Neural cell (in vitro differentiated cells): ENCODE results near the gene DUSP5. TPM values are rescaled to one million over a fixed set of nuclear protein-coding genes. Genes with fewer than 3 reads are reported as not detected.

Experiments used
- H2AFZ ChIP-seq: fragments of 200-600, 300-800 bp; sonication (generic), shearing (Covaris generic); 2 replicates; pipeline ENCODE4 v1.6.0; 2014; ENCODE audit warnings: low read depth, mild to moderate bottlenecking, antibody characterized with exemption, low read length, moderate library complexity
- H3F3A ChIP-seq: fragments of 200-600 bp; shearing (Covaris generic); 2 replicates; pipeline ENCODE4 v1.6.1; 2016; ENCODE audit warnings: mild to moderate bottlenecking, moderate library complexity, mixed read lengths, antibody characterized with exemption, low read length; ENCODE audit not compliant: insufficient read depth, poor library complexity, severe bottlenecking
- H3K27ac ChIP-seq: fragments of 200-600, 300-800 bp; sonication (generic), shearing (Covaris generic); 2 replicates; pipeline ENCODE4 v1.5.1; 2014; ENCODE audit warnings: mild to moderate bottlenecking, low read length, moderate library complexity
- H3K27me3 ChIP-seq: fragments of 300-800, 200-600 bp; sonication (generic), shearing (Covaris generic); 2 replicates; pipeline ENCODE4 v1.6.0; 2014; ENCODE audit warnings: mild to moderate bottlenecking, low read depth, low read length, moderate library complexity; ENCODE audit not compliant: insufficient read depth
- H3K36me3 ChIP-seq: fragments of 300-800, 200-600 bp; sonication (generic), shearing (Covaris generic); 2 replicates; pipeline ENCODE4 v1.5.1; 2014; ENCODE audit warnings: mild to moderate bottlenecking, antibody characterized with exemption, low read length, moderate library complexity; ENCODE audit not compliant: insufficient read depth
- H3K4me2 ChIP-seq: fragments of 300-800, 200-600 bp; sonication (generic), shearing (Covaris generic); 2 replicates; pipeline ENCODE4 v1.6.0; 2014; ENCODE audit warnings: mild to moderate bottlenecking, low read length
- H3K4me3 ChIP-seq: fragments of 300-800, 200-600 bp; sonication (generic), shearing (Covaris generic); 2 replicates; pipeline ENCODE4 v1.5.1; 2014; ENCODE audit warnings: mild to moderate bottlenecking, low read length, moderate library complexity
- H3K79me2 ChIP-seq: fragments of 200-600 bp; shearing (Covaris generic); replicated peaks from 2 replicates; pipeline ENCODE4 v1.6.0; 2014; ENCODE audit warnings: mild to moderate bottlenecking, low read length, moderate library complexity; ENCODE audit not compliant: insufficient read depth
- H3K9ac ChIP-seq: fragments of 300-800, 200-600 bp; sonication (generic), shearing (Covaris generic); 2 replicates; pipeline ENCODE4 v1.6.1; 2016; ENCODE audit warnings: mild to moderate bottlenecking, low read length, mixed read lengths
- H3K9me2 ChIP-seq: fragments of 200-600 bp; shearing (Covaris generic); 2 replicates; pipeline ENCODE4 v1.6.1; 2016; ENCODE audit warnings: mild to moderate bottlenecking, low read length, mixed read lengths; ENCODE audit not compliant: insufficient read depth
- H3K9me3 ChIP-seq: fragments of 200-600, 300-800 bp; sonication (generic), shearing (Covaris generic); 2 replicates; pipeline ENCODE4 v1.6.1; 2016; ENCODE audit warnings: mild to moderate bottlenecking, mixed run types, low read length, moderate library complexity, mixed read lengths
- H4K20me1 ChIP-seq: fragments of 200-600 bp; shearing (Covaris generic); 2 replicates; pipeline ENCODE4 v1.6.1; 2016; ENCODE audit warnings: mild to moderate bottlenecking, mixed run types; ENCODE audit not compliant: insufficient read depth
- EP300 ChIP-seq: fragments of 450-650 bp; conservative IDR thresholded peaks from 2 replicates; pipeline ENCODE4 v1.6.1; 2014; ENCODE audit warnings: antibody characterized with exemption, mild to moderate bottlenecking, moderate library complexity; ENCODE audit not compliant: poor library complexity, severe bottlenecking
- EZH2 ChIP-seq: fragments of 200-600, 300-800 bp; shearing (Covaris generic), sonication (generic); IDR thresholded peaks from 2 replicates; pipeline ENCODE4 v1.6.1; 2014; ENCODE audit warnings: antibody characterized with exemption, low read length, borderline replicate concordance, mild to moderate bottlenecking; ENCODE audit not compliant: insufficient read depth, poor library complexity, severe bottlenecking
- MXI1 ChIP-seq: fragments of 450-650 bp; conservative IDR thresholded peaks from 2 replicates; pipeline ENCODE4 v1.6.1; 2014; ENCODE audit warnings: antibody characterized with exemption, mild to moderate bottlenecking; ENCODE audit not compliant: poor library complexity, severe bottlenecking
- POLR2AphosphoS5 ChIP-seq: IDR thresholded peaks from 2 replicates; pipeline ENCODE4 v1.6.1; 2012
- RAD21 ChIP-seq: fragments of 450-650 bp; conservative IDR thresholded peaks from 2 replicates; pipeline ENCODE4 v1.6.1; 2014; ENCODE audit warnings: antibody characterized with exemption, mild to moderate bottlenecking, moderate library complexity
- SMC3 ChIP-seq: fragments of 450-650 bp; conservative IDR thresholded peaks from 2 replicates; pipeline ENCODE4 v1.6.1; 2014; ENCODE audit warnings: antibody characterized with exemption, mild to moderate bottlenecking, moderate library complexity; ENCODE audit not compliant: poor library complexity
- TAF1 ChIP-seq: IDR thresholded peaks from 2 replicates; pipeline ENCODE4 v1.6.1; 2012; ENCODE audit warnings: low read depth
- polyA plus RNA-seq: library from polyadenylated mRNA; depleted of rRNA; stranded (reverse); fragments of >200 nt; gene quantifications from 2 replicates; pipeline ENCODE4 v1.2.3, GENCODE V29; 2014
- TF ChIP-seq, protein P1 (sequence below): IDR thresholded peaks from 2 replicates; pipeline ENCODE4 v1.6.1; 2012; ENCODE audit warnings: borderline replicate concordance
- TF ChIP-seq, protein P2 (sequence below): fragments of 450-650 bp; IDR thresholded peaks from 2 replicates; pipeline ENCODE4 v1.5.1; 2014; ENCODE audit warnings: antibody characterized with exemption, mild to moderate bottlenecking, moderate library complexity; ENCODE audit not compliant: poor library complexity, severe bottlenecking

DUSP5 gene
- polyA plus RNA-seq, 1 donor from 2014 or later: 2.2 TPM

DNA sequence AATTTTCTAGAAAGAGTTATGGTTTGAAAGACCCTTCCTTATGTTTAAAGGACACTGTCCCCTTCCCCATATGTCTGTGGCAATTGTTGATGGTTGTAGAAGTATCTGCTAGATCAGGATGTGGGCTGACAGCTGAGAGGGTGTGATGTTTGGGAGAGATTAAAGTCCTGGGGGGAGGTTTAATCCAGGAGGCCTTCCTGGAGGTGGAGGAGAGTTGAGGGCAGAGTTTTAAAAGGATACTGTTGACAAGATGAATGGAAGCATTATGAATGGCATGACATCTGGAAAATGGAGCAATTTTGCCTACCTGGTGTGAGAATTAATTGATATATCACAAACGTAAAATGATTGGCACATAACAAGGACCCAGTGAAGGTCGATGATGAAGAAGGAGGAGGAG, 36.9 kb downstream of the DUSP5 start:
- no peaks in the 10 kb centered on the region for H3F3A ChIP-seq
- H3K27me3 ChIP-seq: peaks cover 3% of the 10 kb centered on the region
- no peak overlapping the region for H3K4me2 ChIP-seq
- no peak overlapping the region for H3K27ac ChIP-seq
- H3K36me3 ChIP-seq: no peaks in the 10 kb centered on the region
- no peak overlapping the region for H3K4me3 ChIP-seq
- H3K9ac ChIP-seq: no peak overlapping the region
- H2AFZ ChIP-seq: no peak overlapping the region
- TF ChIP-seq MXI1 (no peak), EZH2 (no peak), SMC3 (no peak), RAD21 (no peak), EP300 (no peak), TAF1 (no peak)
- TF ChIP-seq, protein P1, sequence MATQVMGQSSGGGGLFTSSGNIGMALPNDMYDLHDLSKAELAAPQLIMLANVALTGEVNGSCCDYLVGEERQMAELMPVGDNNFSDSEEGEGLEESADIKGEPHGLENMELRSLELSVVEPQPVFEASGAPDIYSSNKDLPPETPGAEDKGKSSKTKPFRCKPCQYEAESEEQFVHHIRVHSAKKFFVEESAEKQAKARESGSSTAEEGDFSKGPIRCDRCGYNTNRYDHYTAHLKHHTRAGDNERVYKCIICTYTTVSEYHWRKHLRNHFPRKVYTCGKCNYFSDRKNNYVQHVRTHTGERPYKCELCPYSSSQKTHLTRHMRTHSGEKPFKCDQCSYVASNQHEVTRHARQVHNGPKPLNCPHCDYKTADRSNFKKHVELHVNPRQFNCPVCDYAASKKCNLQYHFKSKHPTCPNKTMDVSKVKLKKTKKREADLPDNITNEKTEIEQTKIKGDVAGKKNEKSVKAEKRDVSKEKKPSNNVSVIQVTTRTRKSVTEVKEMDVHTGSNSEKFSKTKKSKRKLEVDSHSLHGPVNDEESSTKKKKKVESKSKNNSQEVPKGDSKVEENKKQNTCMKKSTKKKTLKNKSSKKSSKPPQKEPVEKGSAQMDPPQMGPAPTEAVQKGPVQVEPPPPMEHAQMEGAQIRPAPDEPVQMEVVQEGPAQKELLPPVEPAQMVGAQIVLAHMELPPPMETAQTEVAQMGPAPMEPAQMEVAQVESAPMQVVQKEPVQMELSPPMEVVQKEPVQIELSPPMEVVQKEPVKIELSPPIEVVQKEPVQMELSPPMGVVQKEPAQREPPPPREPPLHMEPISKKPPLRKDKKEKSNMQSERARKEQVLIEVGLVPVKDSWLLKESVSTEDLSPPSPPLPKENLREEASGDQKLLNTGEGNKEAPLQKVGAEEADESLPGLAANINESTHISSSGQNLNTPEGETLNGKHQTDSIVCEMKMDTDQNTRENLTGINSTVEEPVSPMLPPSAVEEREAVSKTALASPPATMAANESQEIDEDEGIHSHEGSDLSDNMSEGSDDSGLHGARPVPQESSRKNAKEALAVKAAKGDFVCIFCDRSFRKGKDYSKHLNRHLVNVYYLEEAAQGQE: no peak
- TF ChIP-seq, protein P2, sequence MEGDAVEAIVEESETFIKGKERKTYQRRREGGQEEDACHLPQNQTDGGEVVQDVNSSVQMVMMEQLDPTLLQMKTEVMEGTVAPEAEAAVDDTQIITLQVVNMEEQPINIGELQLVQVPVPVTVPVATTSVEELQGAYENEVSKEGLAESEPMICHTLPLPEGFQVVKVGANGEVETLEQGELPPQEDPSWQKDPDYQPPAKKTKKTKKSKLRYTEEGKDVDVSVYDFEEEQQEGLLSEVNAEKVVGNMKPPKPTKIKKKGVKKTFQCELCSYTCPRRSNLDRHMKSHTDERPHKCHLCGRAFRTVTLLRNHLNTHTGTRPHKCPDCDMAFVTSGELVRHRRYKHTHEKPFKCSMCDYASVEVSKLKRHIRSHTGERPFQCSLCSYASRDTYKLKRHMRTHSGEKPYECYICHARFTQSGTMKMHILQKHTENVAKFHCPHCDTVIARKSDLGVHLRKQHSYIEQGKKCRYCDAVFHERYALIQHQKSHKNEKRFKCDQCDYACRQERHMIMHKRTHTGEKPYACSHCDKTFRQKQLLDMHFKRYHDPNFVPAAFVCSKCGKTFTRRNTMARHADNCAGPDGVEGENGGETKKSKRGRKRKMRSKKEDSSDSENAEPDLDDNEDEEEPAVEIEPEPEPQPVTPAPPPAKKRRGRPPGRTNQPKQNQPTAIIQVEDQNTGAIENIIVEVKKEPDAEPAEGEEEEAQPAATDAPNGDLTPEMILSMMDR: no peak
- H3K9me3 ChIP-seq: no peaks in the 10 kb centered on the region
- H3K9me2 ChIP-seq: no peaks in the 10 kb centered on the region
- H3K79me2 ChIP-seq: no peaks in the 10 kb centered on the region
- H4K20me1 ChIP-seq: no peaks in the 10 kb centered on the region

DNA sequence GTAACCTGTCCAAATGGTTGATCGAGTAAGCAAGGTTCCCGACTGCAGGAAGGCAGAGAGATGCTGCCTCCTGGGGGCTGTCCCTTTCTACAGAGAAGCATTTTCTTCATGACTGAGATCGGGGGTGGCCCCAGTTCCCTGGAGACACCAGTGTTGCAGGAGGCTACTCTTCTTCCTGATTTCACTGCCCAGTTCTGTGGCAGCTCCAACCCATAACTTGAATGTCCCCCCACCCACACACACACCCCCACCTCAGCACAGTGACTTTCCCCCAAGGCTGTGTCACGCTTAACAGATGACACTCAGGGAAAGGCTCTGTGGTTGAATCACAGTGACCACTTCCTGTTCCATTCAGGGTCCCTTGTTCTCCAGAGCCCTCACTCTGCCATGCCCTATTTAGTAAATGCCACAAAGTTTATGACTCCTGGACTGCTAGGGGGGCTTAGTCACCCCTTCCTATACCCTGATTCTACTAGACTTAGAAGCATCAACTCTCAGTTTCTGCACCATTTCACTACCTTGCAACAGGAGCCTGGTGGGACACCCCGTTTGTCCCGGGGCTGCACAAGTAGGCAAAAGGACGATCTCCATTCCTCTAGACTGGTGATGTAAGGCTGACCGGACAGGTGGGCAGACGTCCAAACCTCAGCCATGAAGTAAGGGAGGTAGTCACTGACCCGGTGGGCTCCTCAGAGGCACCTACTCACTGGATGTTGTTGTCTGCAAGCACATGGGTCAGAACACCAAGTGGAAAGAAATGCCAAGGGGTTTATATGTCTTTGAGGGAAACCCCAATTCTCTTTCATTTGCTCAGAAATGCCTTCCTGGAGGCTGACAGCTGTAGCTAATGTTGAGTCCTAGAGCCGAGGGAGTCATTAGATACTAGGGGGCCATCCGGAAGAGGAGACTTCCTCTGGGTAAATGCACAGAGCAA, 38.5 kb downstream of the DUSP5 start:
- Histone ChIP-seq H3K9me3 (no peaks in the 10 kb centered on the region), H3K9ac (no peak overlapping the region), H3K4me3 (no peak overlapping the region), H3K36me3 (no peaks in the 10 kb centered on the region), H3F3A (no peaks in the 10 kb centered on the region), H3K79me2 (no peaks in the 10 kb centered on the region), H4K20me1 (no peaks in the 10 kb centered on the region), H3K27me3 (no peaks in the 10 kb centered on the region), H3K4me2 (no peak overlapping the region), H3K27ac (no peak overlapping the region), H2AFZ (no peak overlapping the region), H3K9me2 (no peaks in the 10 kb centered on the region)
- TF ChIP-seq, protein P2: no peak
- TF ChIP-seq EP300: no peak
- TF ChIP-seq, protein P1: no peak
- no peak for TF ChIP-seq POLR2AphosphoS5
- TF ChIP-seq MXI1: no peak
- TF ChIP-seq SMC3: no peak
- TF ChIP-seq TAF1: no peak
- no peak for TF ChIP-seq RAD21
- no peak for TF ChIP-seq EZH2
